HEK293T (cell line): ENCODE results near the gene HKDC1.

ENCODE experiments used
- CTCF ChIA-PET: fragments of 350-600 bp; formaldehyde crosslinking; extraction: SDS; loops from one replicate; lab custom pipeline; 2021; ENCODE audit warnings: antibody characterized with exemption, inconsistent platforms; lab: Yijun Ruan, JAX
- POLR2A ChIA-PET: fragments of 350-600 bp; formaldehyde crosslinking; extraction: SDS; loops from one replicate; lab custom pipeline; 2020; ENCODE audit warnings: antibody characterized with exemption, inconsistent platforms; lab: Yijun Ruan, JAX
- DNase-seq: peaks from one replicate; pipeline ENCODE4 v3.0.0; 2012; ENCODE audit warnings: mixed read lengths; ENCODE audit errors: extremely low spot score
- ARNT ChIP-seq: fragments of 450-650 bp; IDR thresholded peaks from 2 replicates; pipeline ENCODE4 v1.6.1; 2017; ENCODE audit warnings: mild to moderate bottlenecking
- BHLHE40 ChIP-seq: fragments of 450-650 bp; IDR thresholded peaks from 2 replicates; pipeline ENCODE4 v1.6.1; 2016; ENCODE audit warnings: mild to moderate bottlenecking, moderate library complexity, borderline replicate concordance
- CTBP1 ChIP-seq: fragments of 450-650 bp; IDR thresholded peaks from 2 replicates; pipeline ENCODE4 v1.6.1; 2016; ENCODE audit warnings: borderline replicate concordance
- ELF4 ChIP-seq: fragments of 450-650 bp; IDR thresholded peaks from 2 replicates; pipeline ENCODE4 v1.6.1; 2017; ENCODE audit warnings: antibody characterized with exemption
- FOXA1 ChIP-seq: fragments of 450-650 bp; IDR thresholded peaks from 2 replicates; pipeline ENCODE4 v1.6.1; 2016; ENCODE audit warnings: mild to moderate bottlenecking
- FOXK2 ChIP-seq: fragments of 450-650 bp; IDR thresholded peaks from 2 replicates; pipeline ENCODE4 v1.6.1; 2016; ENCODE audit warnings: mild to moderate bottlenecking
- FOXM1 ChIP-seq: fragments of 450-650 bp; IDR thresholded peaks from 2 replicates; pipeline ENCODE4 v1.6.1; 2017; ENCODE audit warnings: mild to moderate bottlenecking, borderline replicate concordance
- HDGF ChIP-seq: fragments of 450-650 bp; IDR thresholded peaks from 2 replicates; pipeline ENCODE4 v1.6.1; 2017; ENCODE audit warnings: antibody characterized with exemption, borderline replicate concordance
- L3MBTL2 ChIP-seq: fragments of 450-650 bp; conservative IDR thresholded peaks from 2 replicates; pipeline ENCODE4 v1.6.1; 2016; ENCODE audit warnings: mild to moderate bottlenecking
- LEF1 ChIP-seq: fragments of 450-650 bp; IDR thresholded peaks from 2 replicates; pipeline ENCODE4 v1.6.1; 2017; ENCODE audit warnings: mild to moderate bottlenecking, borderline replicate concordance
- NFRKB ChIP-seq: fragments of 450-650 bp; IDR thresholded peaks from 2 replicates; pipeline ENCODE4 v1.6.1; 2016; ENCODE audit warnings: mild to moderate bottlenecking, moderate library complexity
- SP1 ChIP-seq: fragments of 450-650 bp; IDR thresholded peaks from 2 replicates; pipeline ENCODE4 v1.6.1; 2017
- SUZ12 ChIP-seq: fragments of 450-650 bp; IDR thresholded peaks from 2 replicates; pipeline ENCODE4 v1.6.1; 2016; ENCODE audit warnings: mild to moderate bottlenecking
- TARDBP ChIP-seq: fragments of 450-650 bp; IDR thresholded peaks from 2 replicates; pipeline ENCODE4 v1.6.1; 2016
- ZNF384 ChIP-seq: fragments of 450-650 bp; IDR thresholded peaks from 2 replicates; pipeline ENCODE4 v1.6.1; 2016
- TF ChIP-seq, protein P1 (sequence below): fragments of 450-650 bp; IDR thresholded peaks from 2 replicates; pipeline ENCODE4 v1.6.1; 2016

HKDC1 gene

DNA sequence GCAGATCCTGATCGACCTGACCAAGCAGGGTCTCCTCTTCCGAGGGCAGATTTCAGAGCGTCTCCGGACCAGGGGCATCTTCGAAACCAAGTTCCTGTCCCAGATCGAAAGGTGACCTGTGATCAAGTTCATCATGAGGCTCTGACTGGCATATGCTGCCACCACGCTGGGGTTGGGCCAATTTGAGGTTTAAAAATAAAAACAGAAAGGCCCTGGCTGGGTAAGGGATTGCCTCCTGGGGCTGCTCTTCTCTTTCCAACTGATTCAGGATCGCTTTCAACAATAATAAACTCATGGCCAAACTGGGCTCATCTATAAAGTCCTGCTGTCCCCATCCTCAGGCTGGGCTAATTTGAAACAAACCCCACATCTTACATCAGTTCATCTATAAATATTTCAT is 41.1 kb downstream of the HKDC1 start:
- no peak for DNase-seq
- TF ChIP-seq ZNF384: no peak
- TF ChIP-seq FOXM1: no peak
- TF ChIP-seq HDGF: no peak
- TF ChIP-seq L3MBTL2: no peak
- TF ChIP-seq ELF4: no peak
- no peak for TF ChIP-seq NFRKB
- TF ChIP-seq FOXK2: no peak
- TF ChIP-seq, protein P1, sequence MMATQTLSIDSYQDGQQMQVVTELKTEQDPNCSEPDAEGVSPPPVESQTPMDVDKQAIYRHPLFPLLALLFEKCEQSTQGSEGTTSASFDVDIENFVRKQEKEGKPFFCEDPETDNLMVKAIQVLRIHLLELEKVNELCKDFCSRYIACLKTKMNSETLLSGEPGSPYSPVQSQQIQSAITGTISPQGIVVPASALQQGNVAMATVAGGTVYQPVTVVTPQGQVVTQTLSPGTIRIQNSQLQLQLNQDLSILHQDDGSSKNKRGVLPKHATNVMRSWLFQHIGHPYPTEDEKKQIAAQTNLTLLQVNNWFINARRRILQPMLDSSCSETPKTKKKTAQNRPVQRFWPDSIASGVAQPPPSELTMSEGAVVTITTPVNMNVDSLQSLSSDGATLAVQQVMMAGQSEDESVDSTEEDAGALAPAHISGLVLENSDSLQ: no peak
- no peak for TF ChIP-seq LEF1
- no peak for TF ChIP-seq BHLHE40
- TF ChIP-seq FOXA1: no peak
- CTCF ChIA-PET: no interaction called here
- POLR2A ChIA-PET: no interaction called here

GRCh38 chr10:69262292-69262751 is 42.2 kb downstream of the HKDC1 start:
- CTCF ChIA-PET: interaction anchor here (0.6 kb wide), 1 partner anchor 130 kb away, joined by 6 read pairs; no protein-coding TSS in a partner anchor
- POLR2A ChIA-PET: no interaction called here
- TF ChIP-seq BHLHE40: no peak
- no peak for TF ChIP-seq ZNF384
- no peak for TF ChIP-seq FOXM1
- no peak for DNase-seq

- no peak for TF ChIP-seq CTBP1
- no peak for TF ChIP-seq ELF4
- CTCF ChIA-PET: no interaction called here
- POLR2A ChIA-PET: no interaction called here
These were observed 45.4 kb downstream of the HKDC1 start for GRCh38 chr10:69265521-69265920.

GRCh38 chr10:69268761-69269416 is 48.8 kb downstream of the HKDC1 start:
- TF ChIP-seq FOXK2 (no peak), ELF4 (no peak), BHLHE40 (no peak), FOXM1 (no peak), HDGF (no peak)
- no peak for DNase-seq
- ChIA-PET CTCF (no interaction called here), POLR2A (no interaction called here)

More at GRCh38 chr10:69265521-69265920, 45.4 kb downstream of the HKDC1 start:
- DNase-seq: no peak

DNA sequence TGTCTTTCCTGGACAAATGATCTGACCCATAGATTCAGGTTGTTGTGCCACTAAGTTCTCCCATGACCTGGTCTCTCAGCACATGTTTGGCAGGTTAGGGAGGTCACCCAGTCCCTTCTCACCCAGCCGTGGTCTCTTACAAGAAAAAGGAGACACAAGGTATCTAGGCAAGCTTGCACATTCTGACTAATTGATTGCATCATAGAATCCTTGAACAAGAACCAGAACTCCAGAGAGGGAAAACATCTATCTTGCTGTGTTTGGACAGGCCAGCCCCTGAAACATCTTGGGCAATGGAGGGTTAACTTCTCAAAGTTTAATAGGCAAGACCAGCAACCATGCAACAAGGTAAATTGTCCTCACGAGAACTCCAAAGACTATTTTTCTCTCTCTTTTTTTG is 49.6 kb downstream of the HKDC1 start:
- TF ChIP-seq FOXA1: no peak
- no peak for TF ChIP-seq NFRKB
- no peak for TF ChIP-seq ELF4
- no peak for TF ChIP-seq L3MBTL2
- no peak for TF ChIP-seq ZNF384
- no peak for TF ChIP-seq HDGF
- TF ChIP-seq LEF1: no peak
- no peak for TF ChIP-seq CTBP1
- TF ChIP-seq SP1: no peak
- no peak for TF ChIP-seq FOXM1
- no peak for TF ChIP-seq FOXK2
- no peak for TF ChIP-seq BHLHE40
- no peak for TF ChIP-seq ARNT
- TF ChIP-seq, protein P1: no peak
- TF ChIP-seq TARDBP: no peak
- TF ChIP-seq SUZ12: no peak
- ChIA-PET CTCF (no interaction called here), POLR2A (no interaction called here)
- DNase-seq: no peak

GRCh38 chr10:69270990-69271389 is 50.9 kb downstream of the HKDC1 start:
- POLR2A ChIA-PET: no interaction called here
- no peak for DNase-seq
- CTCF ChIA-PET: interaction anchor here (0.6 kb wide), 1 partner anchor 58 kb away, joined by 3 read pairs; no protein-coding TSS in a partner anchor
- TF ChIP-seq LEF1 (no peak), SP1 (no peak), CTBP1 (no peak), FOXA1 (no peak)

GRCh38 chr10:69272624-69273023 is 52.5 kb downstream of the HKDC1 start:
- ChIA-PET CTCF (interaction anchor here (0.5 to 0.6 kb wide), 2 partner anchors 27 to 77 kb away, joined by 3 read pairs; no protein-coding TSS in a partner anchor), POLR2A (no interaction called here)
- no peak for DNase-seq
- TF ChIP-seq ELF4: no peak
- TF ChIP-seq NFRKB: no peak
- TF ChIP-seq ZNF384: no peak
- no peak for TF ChIP-seq HDGF
- TF ChIP-seq, protein P1: no peak
- TF ChIP-seq FOXK2: no peak
- TF ChIP-seq FOXA1: no peak
- no peak for TF ChIP-seq TARDBP
- TF ChIP-seq SUZ12: no peak
